ENCODE results near the gene AP1S2.
"Not testable (repeated sequence)": the region's sequence is repeated elsewhere in the genome, so short reads cannot be mapped to it uniquely, and the experiment has no call there.

The AP1S2 gene

GRCh38 chrX:15854712-15855567 is at the start of gene AP1S2:
Gene AP1S2 (minus strand): TSS chrX:15854813. CDS start chrX:15852524, 2,289 bp downstream.
- Mint-ChIP-seq H3K27me3 (no peaks in the 10 kb centered on the region), H3K4me3 (peak within 1 kb of the TSS; percentile 90), H3K4me1 (ENCODE audit: low read depth) (peaks cover 38% of the 10 kb centered on the region), H3K36me3 (ENCODE audit: low read depth) (peaks cover 14% of the 10 kb centered on the region), H3K9me3 (no peaks in the 10 kb centered on the region), H3K27ac (peak within 1 kb of the TSS; percentile 95)

GRCh38 chrX:15903186-15903681 is 48.6 kb upstream of the AP1S2 start:
- Mint-ChIP-seq H3K36me3 (ENCODE audit: low read depth) (no peaks in the 10 kb centered on the region), H3K9me3 (no peaks in the 10 kb centered on the region), H3K4me1 (ENCODE audit: low read depth) (no peaks in the 10 kb centered on the region), H3K4me3 (no peak overlapping the region), H3K27me3 (no peaks in the 10 kb centered on the region), H3K27ac (no peak overlapping the region)

GRCh38 chrX:15895334-15895733 is 40.7 kb upstream of the AP1S2 start:
- Mint-ChIP-seq H3K4me3 (no peak overlapping the region), H3K27ac (no peak overlapping the region), H3K9me3 (peaks cover 4% of the 10 kb centered on the region), H3K4me1 (ENCODE audit: low read depth) (no peaks in the 10 kb centered on the region), H3K27me3 (no peaks in the 10 kb centered on the region), H3K36me3 (ENCODE audit: low read depth) (no peaks in the 10 kb centered on the region)

GRCh38 chrX:15894724-15895123 is 40.1 kb upstream of the AP1S2 start:
- Mint-ChIP-seq H3K4me3 (no peak overlapping the region), H3K4me1 (ENCODE audit: low read depth) (no peaks in the 10 kb centered on the region), H3K27ac (no peak overlapping the region), H3K27me3 (no peaks in the 10 kb centered on the region), H3K36me3 (ENCODE audit: low read depth) (no peaks in the 10 kb centered on the region), H3K9me3 (peaks cover 4% of the 10 kb centered on the region)

- no peaks in the 10 kb centered on the region for H3K9me3 Mint-ChIP-seq
- H3K36me3 Mint-ChIP-seq (ENCODE audit: low read depth): no peaks in the 10 kb centered on the region
- H3K27me3 Mint-ChIP-seq: no peaks in the 10 kb centered on the region
- H3K4me3 Mint-ChIP-seq: no peak overlapping the region
- H3K27ac Mint-ChIP-seq: no peak overlapping the region
- no peaks in the 10 kb centered on the region for H3K4me1 Mint-ChIP-seq (ENCODE audit: low read depth)
Measured at GRCh38 chrX:15890463-15890862, 35.9 kb upstream of the AP1S2 start.

- Mint-ChIP-seq H3K27ac (no peak overlapping the region), H3K4me1 (ENCODE audit: low read depth) (peaks cover 8% of the 10 kb centered on the region), H3K27me3 (no peaks in the 10 kb centered on the region), H3K36me3 (ENCODE audit: low read depth) (no peaks in the 10 kb centered on the region), H3K4me3 (no peak overlapping the region), H3K9me3 (no peaks in the 10 kb centered on the region)
Measured at GRCh38 chrX:15888062-15888461, 33.4 kb upstream of the AP1S2 start.

- Mint-ChIP-seq H3K27me3 (no peaks in the 10 kb centered on the region), H3K9me3 (peaks cover 5% of the 10 kb centered on the region), H3K27ac (peak overlapping the region; percentile 83), H3K36me3 (ENCODE audit: low read depth) (peaks cover 12% of the 10 kb centered on the region), H3K4me1 (ENCODE audit: low read depth) (peaks cover 35% of the 10 kb centered on the region), H3K4me3 (peak overlapping the region; percentile 31)
Measured at GRCh38 chrX:15883540-15883863, 28.9 kb upstream of the AP1S2 start.

GRCh38 chrX:15882704-15883539 is 28.3 kb upstream of the AP1S2 start:
- Mint-ChIP-seq H3K4me3 (peak overlapping the region; percentile 35), H3K27me3 (no peaks in the 10 kb centered on the region), H3K9me3 (peaks cover 5% of the 10 kb centered on the region), H3K36me3 (ENCODE audit: low read depth) (peaks cover 14% of the 10 kb centered on the region), H3K27ac (peak overlapping the region; percentile 83), H3K4me1 (ENCODE audit: low read depth) (peaks cover 39% of the 10 kb centered on the region)

- H3K27ac Mint-ChIP-seq: peak overlapping the region; percentile 45
- peaks cover 40% of the 10 kb centered on the region for H3K4me1 Mint-ChIP-seq (ENCODE audit: low read depth)
- H3K27me3 Mint-ChIP-seq: no peaks in the 10 kb centered on the region
- H3K4me3 Mint-ChIP-seq: no peak overlapping the region
- peaks cover 5% of the 10 kb centered on the region for H3K9me3 Mint-ChIP-seq
- peaks cover 14% of the 10 kb centered on the region for H3K36me3 Mint-ChIP-seq (ENCODE audit: low read depth)
Measured at GRCh38 chrX:15881381-15881897, 26.8 kb upstream of the AP1S2 start.

GRCh38 chrX:15877914-15878313 is 23.3 kb upstream of the AP1S2 start:
- H3K27ac Mint-ChIP-seq, H3K9me3 Mint-ChIP-seq, H3K4me3 Mint-ChIP-seq, H3K27me3 Mint-ChIP-seq: not testable (repeated sequence)
- Mint-ChIP-seq H3K4me1 (ENCODE audit: low read depth) (peaks cover 36% of the 10 kb centered on the region), H3K36me3 (ENCODE audit: low read depth) (peaks cover 14% of the 10 kb centered on the region)

- Mint-ChIP-seq H3K4me3 (no peak overlapping the region), H3K27ac (no peak overlapping the region), H3K4me1 (ENCODE audit: low read depth) (peaks cover 31% of the 10 kb centered on the region)
Measured at GRCh38 chrX:15877380-15877779, 22.8 kb upstream of the AP1S2 start.

GRCh38 chrX:15874672-15875071 is 20.1 kb upstream of the AP1S2 start:
- peaks cover 15% of the 10 kb centered on the region for H3K4me1 Mint-ChIP-seq (ENCODE audit: low read depth)
- no peak overlapping the region for H3K27ac Mint-ChIP-seq
- H3K36me3 Mint-ChIP-seq (ENCODE audit: low read depth): peaks cover 7% of the 10 kb centered on the region
- H3K4me3 Mint-ChIP-seq: no peak overlapping the region
- H3K27me3 Mint-ChIP-seq: peaks cover 3% of the 10 kb centered on the region
- no peaks in the 10 kb centered on the region for H3K9me3 Mint-ChIP-seq

More at GRCh38 chrX:15877380-15877779, 22.8 kb upstream of the AP1S2 start:
- H3K36me3 Mint-ChIP-seq (ENCODE audit: low read depth): peaks cover 14% of the 10 kb centered on the region
- H3K27me3 Mint-ChIP-seq: peaks cover 3% of the 10 kb centered on the region
- H3K9me3 Mint-ChIP-seq: peaks cover 5% of the 10 kb centered on the region

- Mint-ChIP-seq H3K27ac (no peak overlapping the region), H3K27me3 (peaks cover 3% of the 10 kb centered on the region), H3K4me1 (ENCODE audit: low read depth) (peaks cover 11% of the 10 kb centered on the region), H3K9me3 (no peaks in the 10 kb centered on the region), H3K4me3 (no peak overlapping the region), H3K36me3 (ENCODE audit: low read depth) (peaks cover 3% of the 10 kb centered on the region)
Measured at GRCh38 chrX:15873566-15873965, 19.0 kb upstream of the AP1S2 start.

- H3K4me3 Mint-ChIP-seq: no peak overlapping the region
- H3K27ac Mint-ChIP-seq: no peak overlapping the region
- H3K36me3 Mint-ChIP-seq (ENCODE audit: low read depth): no peaks in the 10 kb centered on the region
- H3K4me1 Mint-ChIP-seq (ENCODE audit: low read depth): peaks cover 5% of the 10 kb centered on the region
- no peaks in the 10 kb centered on the region for H3K9me3 Mint-ChIP-seq
- H3K27me3 Mint-ChIP-seq: peaks cover 3% of the 10 kb centered on the region
Measured at GRCh38 chrX:15870310-15870709, 15.7 kb upstream of the AP1S2 start.

GRCh38 chrX:15869695-15870094 is 15.1 kb upstream of the AP1S2 start:
- Mint-ChIP-seq H3K27ac (no peak overlapping the region), H3K4me1 (ENCODE audit: low read depth) (peaks cover 1% of the 10 kb centered on the region), H3K36me3 (ENCODE audit: low read depth) (no peaks in the 10 kb centered on the region), H3K9me3 (no peaks in the 10 kb centered on the region), H3K27me3 (peaks cover under 1% of the 10 kb centered on the region), H3K4me3 (no peak overlapping the region)

Measured in stimulated activated naive CD8-positive, alpha-beta T cell treated with anti-CD3 and anti-CD28 coated beads, Interleukin-15, Interleukin-2, amounts not matched to agents 100 ng/mL and 50 ng/mL, for 24 hours (primary cell).